Vagina (tissue), 2 donors: Measurements from ENCODE around the gene HUNK. TPM values are rescaled to one million over a fixed set of nuclear protein-coding genes. Genes with fewer than 3 reads are reported as not detected.

Experiments used
- DNase-seq, 2 donors: peaks; one replicate each; pipeline ENCODE4 v3.0.0-alpha.2; 2017; ENCODE audit errors: extremely low spot score in 2 of 2
- H3K27ac ChIP-seq: fragments of 200-600 bp; sonication (generic); one replicate; pipeline ENCODE4 v1.5.1; 2019
- H3K27me3 ChIP-seq: fragments of 200-600 bp; sonication (generic); one replicate; pipeline ENCODE4 v1.5.1; 2019
- H3K36me3 ChIP-seq, 2 donors: fragments of 200-600 bp; sonication (generic); one replicate each; pipeline ENCODE4 v1.5.1; 2017 to 2019
- H3K4me1 ChIP-seq: fragments of 200-600 bp; sonication (generic); one replicate; pipeline ENCODE4 v1.5.1; 2019
- H3K4me3 ChIP-seq, 2 donors: fragments of 200-600 bp; sonication (generic); 1 replicate in 1 of 2; 2 replicates in 1 of 2; pipeline ENCODE4 v1.5.1; 2016 to 2019
- H3K9me3 ChIP-seq: fragments of 200-600 bp; sonication (generic); one replicate; pipeline ENCODE4 v1.5.1; 2019
- CTCF ChIP-seq, 3 experiments: fragments of 450-650 bp in 2 of 3; fragments of 200-600 bp in 1 of 3; sonication (generic) in 1 of 3; IDR thresholded peaks; one replicate each; pipeline ENCODE4 v1.5.1; 2017 to 2019; ENCODE audit warnings: antibody characterized with exemption in 3 of 3, mild to moderate bottlenecking in 2 of 3, moderate library complexity in 2 of 3
- POLR2A ChIP-seq, 2 donors: fragments of 450-650 bp; IDR thresholded peaks; one replicate each; pipeline ENCODE4 v1.6.1; 2017; ENCODE audit warnings: antibody characterized with exemption in 2 of 2, mild to moderate bottlenecking in 2 of 2, moderate library complexity in 2 of 2
- POLR2AphosphoS5 ChIP-seq, 2 donors: sonication (generic); formaldehyde crosslinking; IDR thresholded peaks; one replicate each; pipeline ENCODE4 v1.9.0; 2017; ENCODE audit warnings: antibody characterized with exemption in 2 of 2, mild to moderate bottlenecking in 2 of 2, low read depth in 1 of 2; ENCODE audit not compliant: insufficient read depth in 1 of 2
- intact Hi-C: fragments of 100-400 bp; cut with DNase I; formaldehyde crosslinking; loops from one replicate; pipeline ENCODE4 v1.15.1; 2023
- total RNA-seq: library from RNA; depleted of rRNA; stranded (reverse); fragments of >200 nt; gene quantifications from one replicate; pipeline ENCODE4 v1.2.3, GENCODE V29; 2016

Gene HUNK
- total RNA-seq, 1 donor from 2014 or later, result 0.74 TPM

GRCh38 chr21:31926498-31926897, 53.7 kb downstream of the HUNK start:
- Histone ChIP-seq H3K27me3 (no peaks in the 10 kb centered on the region), H3K36me3 (no peaks in the 10 kb centered on the region), H3K4me3 (no peak overlapping the region), H3K9me3 (no peaks in the 10 kb centered on the region), H3K27ac (no peak overlapping the region), H3K4me1 (no peaks in the 10 kb centered on the region)
- intact Hi-C loops, result no loop called here
- DNase-seq, result no peak
- no peak for TF ChIP-seq CTCF (IDR thresholded peaks at IDR 0.05)
- no peak for TF ChIP-seq POLR2A (IDR thresholded peaks at IDR 0.05)
- no peak for TF ChIP-seq POLR2AphosphoS5 (IDR thresholded peaks at IDR 0.05; ENCODE audit: insufficient read depth in 1 of 2, low read depth in 1 of 2)

DNA sequence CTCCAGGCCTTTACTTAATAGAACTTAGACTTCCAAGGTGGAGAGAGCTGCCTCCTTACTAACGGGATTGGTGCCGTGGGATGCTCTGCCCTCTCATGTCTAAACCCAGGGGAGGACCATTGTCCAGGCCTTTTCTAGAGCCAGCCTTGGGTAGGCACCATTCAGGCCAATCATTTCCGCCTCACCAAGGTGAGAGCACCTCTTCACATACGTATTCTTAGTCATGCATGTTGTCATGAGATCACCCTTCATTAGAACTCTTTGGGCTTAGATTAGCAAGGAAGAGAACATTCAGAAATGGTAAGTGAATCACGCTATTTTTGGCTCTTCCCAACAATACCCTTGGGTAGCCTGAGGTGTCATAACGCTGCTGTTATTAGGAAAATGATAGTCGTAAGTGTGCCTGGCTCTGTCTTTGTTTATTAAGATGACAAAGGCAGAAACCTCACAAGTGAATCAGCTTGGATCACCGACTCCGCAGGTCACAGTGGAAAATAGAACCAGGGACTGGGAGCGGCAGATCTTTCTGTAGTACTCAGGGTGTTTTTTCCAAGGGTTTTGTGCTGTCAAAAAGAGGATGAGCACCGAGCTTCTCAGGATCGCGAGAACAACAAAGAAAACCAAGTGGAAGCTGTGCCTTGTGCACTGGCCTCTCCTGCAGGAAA, 55.0 kb downstream of the HUNK start:
- Histone ChIP-seq H3K4me1 (no peaks in the 10 kb centered on the region), H3K36me3 (no peaks in the 10 kb centered on the region), H3K27ac (no peak overlapping the region), H3K27me3 (no peaks in the 10 kb centered on the region), H3K4me3 (no peak overlapping the region), H3K9me3 (no peaks in the 10 kb centered on the region)
- DNase-seq, result peak in 1 of 2 donors; percentile 31
- intact Hi-C loops, result no loop called here
- TF ChIP-seq CTCF (IDR thresholded peaks at IDR 0.05) (no peak), POLR2AphosphoS5 (IDR thresholded peaks at IDR 0.05; ENCODE audit: insufficient read depth in 1 of 2, low read depth in 1 of 2) (no peak), POLR2A (IDR thresholded peaks at IDR 0.05) (no peak)

DNA sequence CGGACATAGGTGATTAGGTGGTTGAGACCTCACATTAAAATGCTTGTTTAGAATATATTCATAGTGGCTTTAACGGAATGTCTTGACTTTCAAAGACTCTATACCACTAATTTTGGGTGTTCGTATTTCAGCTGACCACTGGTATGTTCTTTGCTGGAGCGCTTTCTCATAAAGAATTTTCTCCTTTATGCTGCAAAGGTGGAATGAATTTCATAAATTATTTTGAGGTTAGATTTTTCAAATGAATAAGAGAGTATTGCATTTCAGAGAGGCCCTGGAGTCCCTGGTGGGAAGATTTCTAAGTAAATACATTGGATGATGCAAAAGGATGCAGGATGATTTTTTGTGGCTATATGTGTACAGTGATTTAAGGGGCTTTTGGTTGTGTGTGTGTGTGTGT, 55.8 kb downstream of the HUNK start:
- Histone ChIP-seq H3K4me3 (no peak overlapping the region), H3K36me3 (no peaks in the 10 kb centered on the region), H3K27ac (no peak overlapping the region), H3K4me1 (no peaks in the 10 kb centered on the region), H3K27me3 (no peaks in the 10 kb centered on the region), H3K9me3 (no peaks in the 10 kb centered on the region)
- TF ChIP-seq CTCF (IDR thresholded peaks at IDR 0.05) (no peak), POLR2AphosphoS5 (IDR thresholded peaks at IDR 0.05; ENCODE audit: insufficient read depth in 1 of 2, low read depth in 1 of 2) (no peak)
- intact Hi-C loops, result no loop called here
- DNase-seq, result no peak

GRCh38 chr21:31929548-31929947, 56.7 kb downstream of the HUNK start:
- intact Hi-C loops, result no loop called here
- Histone ChIP-seq H3K27ac (no peak overlapping the region), H3K9me3 (no peaks in the 10 kb centered on the region), H3K36me3 (no peaks in the 10 kb centered on the region), H3K27me3 (no peaks in the 10 kb centered on the region), H3K4me3 (no peak overlapping the region), H3K4me1 (no peaks in the 10 kb centered on the region)
- DNase-seq, result no peak
- no peak for TF ChIP-seq POLR2A (IDR thresholded peaks at IDR 0.05)
- no peak for TF ChIP-seq CTCF (IDR thresholded peaks at IDR 0.05)
- no peak for TF ChIP-seq POLR2AphosphoS5 (IDR thresholded peaks at IDR 0.05; ENCODE audit: insufficient read depth in 1 of 2, low read depth in 1 of 2)

DNA sequence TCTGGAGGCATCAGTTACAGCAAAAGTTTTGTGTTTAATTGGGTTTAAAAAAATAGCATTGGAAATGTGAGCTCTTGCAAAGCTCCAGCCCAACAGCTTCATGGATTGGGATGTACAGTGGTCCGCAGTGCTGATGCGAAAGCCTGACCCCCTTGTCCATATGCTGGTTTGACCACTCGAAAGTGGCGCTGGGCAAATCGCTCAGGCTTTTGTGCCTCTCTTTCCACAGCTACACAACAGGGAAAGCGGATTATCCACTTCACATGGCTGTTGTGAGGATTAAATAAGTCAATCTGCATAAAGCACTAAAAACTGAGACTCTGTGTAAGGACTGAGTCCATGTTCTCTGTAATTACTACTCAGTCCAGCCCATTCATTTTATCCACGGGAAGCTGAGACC, 57.2 kb downstream of the HUNK start:
- no peak overlapping the region for H3K27ac ChIP-seq
- no peak overlapping the region for H3K4me3 ChIP-seq
- H3K36me3 ChIP-seq, result no peaks in the 10 kb centered on the region
- H3K9me3 ChIP-seq, result no peaks in the 10 kb centered on the region
- no peaks in the 10 kb centered on the region for H3K4me1 ChIP-seq
- intact Hi-C loops, result no loop called here
- TF ChIP-seq POLR2AphosphoS5 (IDR thresholded peaks at IDR 0.05; ENCODE audit: insufficient read depth in 1 of 2, low read depth in 1 of 2) (no peak), POLR2A (IDR thresholded peaks at IDR 0.05) (no peak)
- no peaks in the 10 kb centered on the region for H3K27me3 ChIP-seq
- no peak for DNase-seq
